ENCODE measurements around the gene TERT.

TERT gene

GRCh38 chr5:1337489-1338195 is 42.8 kb upstream of the TERT start:
- Histone ChIP-seq H3K4me2 (ENCODE audit: low read length) (no peak overlapping the region), H3K56ac (ENCODE audit: low read length) (no peak overlapping the region), H3K4me3 (ENCODE audit: low read length) (no peak overlapping the region), H2BK15ac (replicated peaks; ENCODE audit: low read depth) (no peak overlapping the region), H3K79me2 (ENCODE audit: control insufficient read depth, insufficient read depth, low read length) (no peaks in the 10 kb centered on the region), H2AK5ac (ENCODE audit: low read length) (no peak overlapping the region), H3K4me1 (ENCODE audit: control insufficient read depth, low read depth, low read length) (no peaks in the 10 kb centered on the region), H3K23ac (ENCODE audit: low read length) (no peak overlapping the region), H3K9ac (ENCODE audit: low read length) (no peak overlapping the region), H3K27me3 (ENCODE audit: insufficient read depth, low read length, poor library complexity) (no peaks in the 10 kb centered on the region), H2BK5ac (ENCODE audit: low read length) (no peak overlapping the region), H2BK120ac (ENCODE audit: low read depth, low read length) (no peak overlapping the region), H3K36me3 (ENCODE audit: control insufficient read depth, insufficient read depth, low read length) (peaks cover 23% of the 10 kb centered on the region), H3K79me1 (ENCODE audit: low read length) (peaks cover 9% of the 10 kb centered on the region), H3K27ac (ENCODE audit: low read depth, low read length) (no peak overlapping the region), H4K5ac (ENCODE audit: low read length) (no peak overlapping the region), H3K18ac (ENCODE audit: low read length) (no peak overlapping the region), H4K8ac (ENCODE audit: low read depth, low read length) (no peak overlapping the region), H3K4ac (ENCODE audit: low read depth, low read length) (no peak overlapping the region)
- WGBS (ENCODE audit: extremely low coverage, insufficient coverage, low lambda C conversion rate) = no CpG with 5 or more reads among the region's 22 CpGs
- no peak for DNase-seq

- H4K8ac ChIP-seq (ENCODE audit: low read depth, low read length) = no peak overlapping the region
- no peak overlapping the region for H3K23ac ChIP-seq (ENCODE audit: low read length)
- H2AK5ac ChIP-seq (ENCODE audit: low read length) = no peak overlapping the region
- H3K27ac ChIP-seq (ENCODE audit: low read depth, low read length) = no peak overlapping the region
- no peak overlapping the region for H3K4me2 ChIP-seq (ENCODE audit: low read length)
- H3K4me1 ChIP-seq (ENCODE audit: control insufficient read depth, low read depth, low read length) = no peaks in the 10 kb centered on the region
- no peak overlapping the region for H3K18ac ChIP-seq (ENCODE audit: low read length)
- H3K4ac ChIP-seq (ENCODE audit: low read depth, low read length) = no peak overlapping the region
- no peak overlapping the region for H2BK120ac ChIP-seq (ENCODE audit: low read depth, low read length)
- H3K36me3 ChIP-seq (ENCODE audit: control insufficient read depth, insufficient read depth, low read length) = peaks cover 23% of the 10 kb centered on the region
- no peak overlapping the region for H3K56ac ChIP-seq (ENCODE audit: low read length)
- no peak overlapping the region for H2BK15ac ChIP-seq (replicated peaks; ENCODE audit: low read depth)
- DNase-seq = no peak
- H3K4me3 ChIP-seq (ENCODE audit: low read length) = no peak overlapping the region
- H3K9ac ChIP-seq (ENCODE audit: low read length) = no peak overlapping the region
- H3K27me3 ChIP-seq (ENCODE audit: insufficient read depth, low read length, poor library complexity) = no peaks in the 10 kb centered on the region
- H4K5ac ChIP-seq (ENCODE audit: low read length) = no peak overlapping the region
- H2BK5ac ChIP-seq (ENCODE audit: low read length) = no peak overlapping the region
- peaks cover 7% of the 10 kb centered on the region for H3K79me1 ChIP-seq (ENCODE audit: low read length)
- no peaks in the 10 kb centered on the region for H3K79me2 ChIP-seq (ENCODE audit: control insufficient read depth, insufficient read depth, low read length)
- no CpG with 5 or more reads among the region's 22 CpGs for WGBS (ENCODE audit: extremely low coverage, insufficient coverage, low lambda C conversion rate)
These were observed 42.1 kb upstream of the TERT start for GRCh38 chr5:1336749-1337488.

GRCh38 chr5:1336106-1336561 is 41.3 kb upstream of the TERT start:
- Histone ChIP-seq H3K4me2 (ENCODE audit: low read length) (no peak overlapping the region), H3K27me3 (ENCODE audit: insufficient read depth, low read length, poor library complexity) (no peaks in the 10 kb centered on the region), H3K27ac (ENCODE audit: low read depth, low read length) (no peak overlapping the region), H2BK120ac (ENCODE audit: low read depth, low read length) (no peak overlapping the region), H3K79me1 (ENCODE audit: low read length) (peaks cover 7% of the 10 kb centered on the region), H2BK15ac (replicated peaks; ENCODE audit: low read depth) (no peak overlapping the region), H2AK5ac (ENCODE audit: low read length) (no peak overlapping the region), H3K36me3 (ENCODE audit: control insufficient read depth, insufficient read depth, low read length) (peaks cover 21% of the 10 kb centered on the region), H3K56ac (ENCODE audit: low read length) (no peak overlapping the region), H4K8ac (ENCODE audit: low read depth, low read length) (no peak overlapping the region), H3K23ac (ENCODE audit: low read length) (no peak overlapping the region), H3K79me2 (ENCODE audit: control insufficient read depth, insufficient read depth, low read length) (no peaks in the 10 kb centered on the region), H3K4me1 (ENCODE audit: control insufficient read depth, low read depth, low read length) (no peaks in the 10 kb centered on the region), H4K5ac (ENCODE audit: low read length) (no peak overlapping the region), H3K4ac (ENCODE audit: low read depth, low read length) (no peak overlapping the region), H3K18ac (ENCODE audit: low read length) (no peak overlapping the region), H3K4me3 (ENCODE audit: low read length) (no peak overlapping the region), H2BK5ac (ENCODE audit: low read length) (no peak overlapping the region), H3K9ac (ENCODE audit: low read length) (no peak overlapping the region)
- WGBS (ENCODE audit: extremely low coverage, insufficient coverage, low lambda C conversion rate) = no CpG with 5 or more reads among the region's 14 CpGs
- DNase-seq = no peak

- Histone ChIP-seq H3K23ac (ENCODE audit: low read length) (no peak overlapping the region), H3K79me2 (ENCODE audit: control insufficient read depth, insufficient read depth, low read length) (no peaks in the 10 kb centered on the region), H2BK5ac (ENCODE audit: low read length) (no peak overlapping the region), H3K4ac (ENCODE audit: low read depth, low read length) (no peak overlapping the region), H3K4me2 (ENCODE audit: low read length) (no peak overlapping the region), H3K36me3 (ENCODE audit: control insufficient read depth, insufficient read depth, low read length) (peaks cover 20% of the 10 kb centered on the region), H3K9ac (ENCODE audit: low read length) (no peak overlapping the region), H3K18ac (ENCODE audit: low read length) (no peak overlapping the region), H3K27ac (ENCODE audit: low read depth, low read length) (no peak overlapping the region), H3K79me1 (ENCODE audit: low read length) (peaks cover 7% of the 10 kb centered on the region), H3K4me3 (ENCODE audit: low read length) (no peak overlapping the region), H4K5ac (ENCODE audit: low read length) (no peak overlapping the region), H3K27me3 (ENCODE audit: insufficient read depth, low read length, poor library complexity) (no peaks in the 10 kb centered on the region), H2AK5ac (ENCODE audit: low read length) (no peak overlapping the region), H2BK15ac (replicated peaks; ENCODE audit: low read depth) (no peak overlapping the region), H3K56ac (ENCODE audit: low read length) (no peak overlapping the region), H4K8ac (ENCODE audit: low read depth, low read length) (no peak overlapping the region), H3K4me1 (ENCODE audit: control insufficient read depth, low read depth, low read length) (no peaks in the 10 kb centered on the region), H2BK120ac (ENCODE audit: low read depth, low read length) (no peak overlapping the region)
- no CpG with 5 or more reads among the region's 19 CpGs for WGBS (ENCODE audit: extremely low coverage, insufficient coverage, low lambda C conversion rate)
- DNase-seq = no peak
These were observed 40.8 kb upstream of the TERT start for GRCh38 chr5:1335540-1336095.

- H2BK15ac ChIP-seq (replicated peaks; ENCODE audit: low read depth) = no peak overlapping the region
- DNase-seq = no peak
- no peaks in the 10 kb centered on the region for H3K79me2 ChIP-seq (ENCODE audit: control insufficient read depth, insufficient read depth, low read length)
- H3K4ac ChIP-seq (ENCODE audit: low read depth, low read length) = no peak overlapping the region
- peaks cover 21% of the 10 kb centered on the region for H3K36me3 ChIP-seq (ENCODE audit: control insufficient read depth, insufficient read depth, low read length)
- no peak overlapping the region for H2BK120ac ChIP-seq (ENCODE audit: low read depth, low read length)
- no peak overlapping the region for H3K27ac ChIP-seq (ENCODE audit: low read depth, low read length)
- no peak overlapping the region for H3K56ac ChIP-seq (ENCODE audit: low read length)
- no peaks in the 10 kb centered on the region for H3K4me1 ChIP-seq (ENCODE audit: control insufficient read depth, low read depth, low read length)
- no peak overlapping the region for H2AK5ac ChIP-seq (ENCODE audit: low read length)
- peaks cover 6% of the 10 kb centered on the region for H3K79me1 ChIP-seq (ENCODE audit: low read length)
- no peak overlapping the region for H3K23ac ChIP-seq (ENCODE audit: low read length)
- H2BK5ac ChIP-seq (ENCODE audit: low read length) = no peak overlapping the region
- no peak overlapping the region for H3K9ac ChIP-seq (ENCODE audit: low read length)
- no peak overlapping the region for H3K4me3 ChIP-seq (ENCODE audit: low read length)
- no peak overlapping the region for H3K18ac ChIP-seq (ENCODE audit: low read length)
- H3K4me2 ChIP-seq (ENCODE audit: low read length) = no peak overlapping the region
- H3K27me3 ChIP-seq (ENCODE audit: insufficient read depth, low read length, poor library complexity) = no peaks in the 10 kb centered on the region
- no peak overlapping the region for H4K8ac ChIP-seq (ENCODE audit: low read depth, low read length)
- H4K5ac ChIP-seq (ENCODE audit: low read length) = no peak overlapping the region
- no CpG with 5 or more reads among the region's 32 CpGs for WGBS (ENCODE audit: extremely low coverage, insufficient coverage, low lambda C conversion rate)
These were observed 40.1 kb upstream of the TERT start for GRCh38 chr5:1334831-1335539.

Data from mesendoderm (in vitro differentiated cells).